SH-SY5Y (cell line): ENCODE results near the gene CBX4.

Experiments
- GATA2 ChIP-seq: IDR thresholded peaks from 2 replicates; pipeline ENCODE4 v1.6.1; 2011; ENCODE audit warnings: mild to moderate bottlenecking, low read depth, low read length
- GATA3 ChIP-seq: IDR thresholded peaks from 2 replicates; pipeline ENCODE4 v1.6.1; 2011; ENCODE audit warnings: low read depth, mild to moderate bottlenecking, low read length, moderate library complexity

GRCh38 chr17:79888009-79888540 is 48.8 kb upstream of the CBX4 start:
- TF ChIP-seq GATA2 (no peak), GATA3 (no peak)
